ENCODE results near the gene TFPT. TPM values are rescaled to one million over a fixed set of nuclear protein-coding genes. Genes with fewer than 3 reads are reported as not detected.

TFPT gene
- total and polyA plus RNA-seq, 2 of the 13 experiments (the other 11 are each of a cell fraction or from before 2014, with no cell fraction given): 8.4 to 10.7 TPM

GRCh38 chr19:54115109-54116063, at the start of gene TFPT, which contains the start of gene PRPF31 (continued):
- TF ChIP-seq AGO2 (optimal IDR thresholded peaks at IDR 0.05; ENCODE audit: low read depth, low read length) (peak; percentile 67), MED8 (CRISPR knock-in tag; IDR thresholded peaks at IDR 0.05; ENCODE audit: insufficient replicate concordance) (no peak), CBX2 (IDR thresholded peaks at IDR 0.05; ENCODE audit: low read depth, low read length) (no peak), CBX2 (CRISPR knock-in tag; IDR thresholded peaks at IDR 0.05; ENCODE audit: low read depth) (no peak; the same call in 1 of the 2 replicates), NONO (IDR thresholded peaks at IDR 0.05) (no peak), NONO (CRISPR knock-in tag; conservative IDR thresholded peaks at IDR 0.05) (peak; percentile 95), BRF2 (CRISPR knock-in tag; IDR thresholded peaks at IDR 0.05) (no peak), ZNF282 (IDR thresholded peaks at IDR 0.05; ENCODE audit: partially characterized antibody) (no peak), ZFP91 (CRISPR knock-in tag; IDR thresholded peaks at IDR 0.05; ENCODE audit: borderline replicate concordance) (peak; percentile 93), SCMH1 (CRISPR knock-in tag; IDR thresholded peaks at IDR 0.05; ENCODE audit: borderline replicate concordance) (no peak), ZNF281 (CRISPR knock-in tag; IDR thresholded peaks at IDR 0.05; ENCODE audit: borderline replicate concordance) (peak; percentile 81), PRPF4 (IDR thresholded peaks at IDR 0.05; ENCODE audit: low read depth, low read length, poor library complexity, severe bottlenecking) (peak; percentile 99), TBP (CRISPR knock-in tag; IDR thresholded peaks at IDR 0.05) (peak; percentile 56; the same call in 1 of the 2 replicates), ZNF616 (CRISPR knock-in tag; IDR thresholded peaks at IDR 0.05; ENCODE audit: low read depth) (peak; percentile 81; the same call in 1 of the 2 replicates), ONECUT2 (CRISPR knock-in tag; IDR thresholded peaks at IDR 0.05) (no peak), SMARCE1 (IDR thresholded peaks at IDR 0.05; ENCODE audit: borderline replicate concordance) (no peak), NR2C2 (CRISPR knock-in tag; IDR thresholded peaks at IDR 0.05; ENCODE audit: borderline replicate concordance) (peak; percentile 89), ZNF841 (CRISPR knock-in tag; IDR thresholded peaks at IDR 0.05; ENCODE audit: borderline replicate concordance) (no peak), ZFP82 (CRISPR knock-in tag; IDR thresholded peaks at IDR 0.05; ENCODE audit: borderline replicate concordance) (peak; percentile 80; the same call in 1 of the 2 replicates), ZNF780A (CRISPR knock-in tag; IDR thresholded peaks at IDR 0.05) (no peak; the same call in 1 of the 2 replicates), IKZF4 (CRISPR knock-in tag; IDR thresholded peaks at IDR 0.05; ENCODE audit: borderline replicate concordance, low read depth, not compliant biosample characterization) (peak; percentile 26), ZNF510 (CRISPR knock-in tag; IDR thresholded peaks at IDR 0.05; ENCODE audit: low read depth) (peak; percentile 81; the same call in 1 of the 2 replicates), ATRX (CRISPR knock-in tag; IDR thresholded peaks at IDR 0.05; ENCODE audit: borderline replicate concordance) (no peak)
